Measurements from ENCODE around the gene TMPRSS3. TPM values are rescaled to one million over a fixed set of nuclear protein-coding genes. Genes with fewer than 3 reads are reported as not detected.
A peak's percentile ranks its signal among the peaks of the same experiment; 100 is the strongest.

The TMPRSS3 gene
- total RNA-seq, 1 donor from 2014 or later = 14.4 TPM

DNA sequence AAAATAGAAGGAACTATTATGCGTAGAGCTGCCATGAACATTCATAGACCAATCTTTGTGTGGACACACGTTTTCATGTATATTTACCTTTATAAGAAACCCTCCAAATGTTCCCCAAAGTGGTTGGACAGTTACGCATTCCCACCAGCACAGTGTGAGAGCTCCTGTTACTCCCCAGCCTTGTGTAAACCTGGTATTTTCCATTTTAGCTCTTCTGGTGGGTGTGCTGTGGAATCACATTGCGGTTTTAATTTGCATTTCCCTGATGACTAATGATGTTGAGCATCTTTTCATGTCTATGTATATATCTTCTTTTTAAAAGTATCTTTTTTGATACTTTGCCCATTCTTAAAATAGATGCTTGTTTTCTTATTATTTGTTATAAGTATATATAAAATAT lies 4.7 kb upstream of the TMPRSS3 start:
- Mint-ChIP-seq H3K4me3 (ENCODE audit: low read depth) (no peak overlapping the region), H3K9me3 (ENCODE audit: low read depth) (no peaks in the 10 kb centered on the region), H3K27ac (no peak overlapping the region), H3K36me3 (ENCODE audit: insufficient read depth) (no peaks in the 10 kb centered on the region), H3K4me1 (ENCODE audit: low read depth) (peaks cover 20% of the 10 kb centered on the region), H3K27me3 (peaks cover under 1% of the 10 kb centered on the region)
- TF ChIP-seq, protein P1, sequence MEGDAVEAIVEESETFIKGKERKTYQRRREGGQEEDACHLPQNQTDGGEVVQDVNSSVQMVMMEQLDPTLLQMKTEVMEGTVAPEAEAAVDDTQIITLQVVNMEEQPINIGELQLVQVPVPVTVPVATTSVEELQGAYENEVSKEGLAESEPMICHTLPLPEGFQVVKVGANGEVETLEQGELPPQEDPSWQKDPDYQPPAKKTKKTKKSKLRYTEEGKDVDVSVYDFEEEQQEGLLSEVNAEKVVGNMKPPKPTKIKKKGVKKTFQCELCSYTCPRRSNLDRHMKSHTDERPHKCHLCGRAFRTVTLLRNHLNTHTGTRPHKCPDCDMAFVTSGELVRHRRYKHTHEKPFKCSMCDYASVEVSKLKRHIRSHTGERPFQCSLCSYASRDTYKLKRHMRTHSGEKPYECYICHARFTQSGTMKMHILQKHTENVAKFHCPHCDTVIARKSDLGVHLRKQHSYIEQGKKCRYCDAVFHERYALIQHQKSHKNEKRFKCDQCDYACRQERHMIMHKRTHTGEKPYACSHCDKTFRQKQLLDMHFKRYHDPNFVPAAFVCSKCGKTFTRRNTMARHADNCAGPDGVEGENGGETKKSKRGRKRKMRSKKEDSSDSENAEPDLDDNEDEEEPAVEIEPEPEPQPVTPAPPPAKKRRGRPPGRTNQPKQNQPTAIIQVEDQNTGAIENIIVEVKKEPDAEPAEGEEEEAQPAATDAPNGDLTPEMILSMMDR (IDR thresholded peaks at IDR 0.05; ENCODE audit: unreplicated experiment) = no peak
- no peak for DNase-seq (ENCODE audit: low spot score, unreplicated experiment)

DNA sequence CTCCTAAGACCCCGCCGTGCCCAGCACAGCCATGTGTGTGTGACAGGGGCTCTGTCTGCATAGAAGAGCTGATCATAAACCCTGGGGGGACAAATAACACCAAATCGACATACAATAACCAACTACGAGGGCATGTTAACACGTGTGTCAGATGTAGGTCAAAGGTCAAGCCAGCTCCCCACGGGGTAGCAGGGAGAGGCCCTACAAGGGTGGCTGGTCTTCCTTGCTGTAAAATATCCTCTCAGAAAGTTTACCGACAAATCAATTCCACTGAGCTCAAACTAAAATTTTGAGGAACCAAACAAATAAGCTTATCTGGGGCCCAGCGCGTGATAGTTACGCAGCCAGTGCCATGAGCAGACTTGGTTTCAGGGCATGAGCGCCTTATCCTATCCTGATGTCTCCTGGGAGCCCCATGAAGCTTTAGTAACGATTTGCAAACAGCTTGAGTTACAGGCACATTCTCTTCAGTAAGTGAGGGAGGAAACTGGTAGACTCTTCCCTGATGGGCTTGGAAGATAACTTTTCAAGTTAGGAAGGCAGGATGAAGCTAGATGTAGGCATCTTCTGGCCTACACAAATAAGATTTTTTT lies 2.7 kb upstream of the TMPRSS3 start:
- Mint-ChIP-seq H3K36me3 (ENCODE audit: insufficient read depth) (no peaks in the 10 kb centered on the region), H3K27me3 (no peaks in the 10 kb centered on the region), H3K4me3 (ENCODE audit: low read depth) (no peak overlapping the region), H3K9me3 (ENCODE audit: low read depth) (no peaks in the 10 kb centered on the region), H3K27ac (peak overlapping the region; percentile 58), H3K4me1 (ENCODE audit: low read depth) (peaks cover 20% of the 10 kb centered on the region)
- TF ChIP-seq, protein P1 (IDR thresholded peaks at IDR 0.05; ENCODE audit: unreplicated experiment) = no peak
- no peak for DNase-seq (ENCODE audit: low spot score, unreplicated experiment)

DNA sequence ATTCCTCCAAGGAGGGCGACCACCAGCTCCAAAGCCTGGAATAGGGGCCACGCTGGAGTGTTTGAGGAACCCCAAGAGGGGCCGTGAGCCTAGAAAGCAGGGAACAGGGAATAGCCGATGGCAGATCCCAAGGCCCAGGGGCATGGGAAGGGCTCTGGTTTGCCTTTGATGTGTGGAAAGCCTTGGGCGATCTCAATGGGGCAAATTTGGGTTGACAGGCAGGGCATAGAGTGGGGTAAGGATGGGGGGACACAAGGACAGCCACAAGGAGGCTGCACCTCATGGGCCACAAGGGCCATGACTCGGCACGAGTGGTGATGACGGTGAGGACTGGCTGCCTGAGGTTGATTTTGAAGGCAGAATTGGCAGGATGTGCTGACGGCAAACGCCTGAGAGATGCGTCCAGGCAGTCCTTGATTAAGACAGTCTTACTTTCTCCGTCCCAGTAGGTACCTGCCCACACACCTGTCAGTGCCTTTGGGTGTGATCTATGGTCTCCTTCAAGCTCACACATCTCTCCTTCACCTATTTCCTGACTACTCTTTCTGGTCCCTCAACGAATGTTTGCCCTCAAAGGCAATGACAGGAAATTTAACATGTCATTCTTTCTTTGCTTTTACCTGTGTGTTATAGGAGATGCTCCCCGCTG lies 2.0 kb upstream of the TMPRSS3 start:
- Mint-ChIP-seq H3K27ac (peak overlapping the region; percentile 58), H3K4me1 (ENCODE audit: low read depth) (peaks cover 23% of the 10 kb centered on the region), H3K36me3 (ENCODE audit: insufficient read depth) (no peaks in the 10 kb centered on the region), H3K27me3 (no peaks in the 10 kb centered on the region), H3K9me3 (ENCODE audit: low read depth) (no peaks in the 10 kb centered on the region), H3K4me3 (ENCODE audit: low read depth) (no peak overlapping the region)
- DNase-seq (ENCODE audit: low spot score, unreplicated experiment) = no peak
- TF ChIP-seq, protein P1 (IDR thresholded peaks at IDR 0.05; ENCODE audit: unreplicated experiment) = no peak

DNA sequence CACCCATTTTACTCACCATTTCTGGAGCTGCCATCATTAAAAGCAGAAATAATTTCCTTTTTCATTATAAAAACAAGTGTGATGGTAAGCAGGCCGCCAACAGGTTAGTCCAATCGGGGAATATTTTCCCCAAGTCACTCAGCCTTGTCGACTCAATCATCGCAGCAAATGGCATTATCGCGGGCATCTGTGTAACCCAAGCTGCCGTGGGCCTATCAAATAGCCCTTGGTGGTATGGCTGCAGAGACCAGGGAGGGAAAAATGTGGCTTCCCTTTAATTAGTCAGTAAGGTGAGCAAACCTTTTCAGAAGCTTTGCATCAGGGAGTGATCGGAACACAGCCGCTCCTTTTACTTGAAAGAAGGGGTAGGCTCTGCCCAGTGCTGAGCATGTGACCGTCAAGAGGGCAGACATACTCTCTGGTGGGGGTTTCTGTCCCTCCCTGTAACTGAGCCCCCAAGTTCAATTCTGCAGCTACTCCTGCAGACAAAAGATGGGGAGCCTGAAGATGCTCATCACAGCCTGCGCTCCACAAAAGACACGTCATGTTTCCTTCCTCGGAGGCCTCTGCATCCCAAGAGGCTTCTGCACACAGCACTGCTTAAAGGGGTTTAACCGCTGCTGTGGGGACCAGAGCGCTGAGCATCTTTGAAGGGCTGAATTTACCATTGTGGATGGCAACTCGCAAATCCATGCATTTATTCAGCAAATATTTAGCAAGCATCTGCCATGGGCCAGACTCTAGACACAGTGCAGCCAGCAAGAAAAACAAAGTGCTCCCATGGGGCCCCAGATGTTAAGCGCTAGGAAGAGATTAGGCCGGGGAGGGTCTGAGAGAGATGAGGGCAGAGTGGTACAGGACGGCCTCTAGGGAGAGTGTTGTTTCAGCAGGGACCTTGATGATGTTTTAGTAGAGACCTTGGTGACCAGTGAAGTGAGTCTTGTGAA lies 1.2 kb upstream of the TMPRSS3 start:
- no peaks in the 10 kb centered on the region for H3K36me3 Mint-ChIP-seq (ENCODE audit: insufficient read depth)
- no peak overlapping the region for H3K27ac Mint-ChIP-seq
- peaks cover 26% of the 10 kb centered on the region for H3K4me1 Mint-ChIP-seq (ENCODE audit: low read depth)
- TF ChIP-seq, protein P1 (IDR thresholded peaks at IDR 0.05; ENCODE audit: unreplicated experiment) = no peak
- H3K9me3 Mint-ChIP-seq (ENCODE audit: low read depth) = peaks cover 1% of the 10 kb centered on the region
- no peak overlapping the region for H3K4me3 Mint-ChIP-seq (ENCODE audit: low read depth)
- no peaks in the 10 kb centered on the region for H3K27me3 Mint-ChIP-seq
- no peak for DNase-seq (ENCODE audit: low spot score, unreplicated experiment)

DNA sequence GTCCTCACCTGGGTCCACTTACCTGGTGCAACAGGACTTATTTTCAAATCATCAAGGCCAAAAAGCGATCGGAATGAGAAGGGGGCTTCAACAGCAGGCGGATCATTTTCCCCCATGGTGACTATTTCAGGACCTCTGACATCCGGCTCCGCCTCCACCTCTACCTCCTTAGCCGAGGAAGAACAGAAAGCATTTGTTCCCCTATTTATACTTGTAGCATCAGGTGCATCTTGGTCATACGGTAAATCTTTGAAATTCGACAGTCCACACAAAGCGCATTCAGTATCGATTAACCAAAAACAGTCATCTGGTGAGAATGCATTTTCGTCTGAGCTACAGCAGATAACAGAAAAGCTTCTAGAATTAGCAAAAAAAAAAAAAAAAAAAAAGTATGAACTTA lies 550 bp downstream of the TMPRSS3 start:
- H3K4me3 Mint-ChIP-seq (ENCODE audit: low read depth) = no peak overlapping the region
- no peak overlapping the region for H3K27ac Mint-ChIP-seq
- H3K27me3 Mint-ChIP-seq = no peaks in the 10 kb centered on the region
- peaks cover 3% of the 10 kb centered on the region for H3K9me3 Mint-ChIP-seq (ENCODE audit: low read depth)
- TF ChIP-seq, protein P1 (IDR thresholded peaks at IDR 0.05; ENCODE audit: unreplicated experiment) = no peak
- H3K4me1 Mint-ChIP-seq (ENCODE audit: low read depth) = peaks cover 36% of the 10 kb centered on the region
- no peak for DNase-seq (ENCODE audit: low spot score, unreplicated experiment)
- no peaks in the 10 kb centered on the region for H3K36me3 Mint-ChIP-seq (ENCODE audit: insufficient read depth)
